ENCODE results near the gene HMGXB4.

HMGXB4 gene

DNA sequence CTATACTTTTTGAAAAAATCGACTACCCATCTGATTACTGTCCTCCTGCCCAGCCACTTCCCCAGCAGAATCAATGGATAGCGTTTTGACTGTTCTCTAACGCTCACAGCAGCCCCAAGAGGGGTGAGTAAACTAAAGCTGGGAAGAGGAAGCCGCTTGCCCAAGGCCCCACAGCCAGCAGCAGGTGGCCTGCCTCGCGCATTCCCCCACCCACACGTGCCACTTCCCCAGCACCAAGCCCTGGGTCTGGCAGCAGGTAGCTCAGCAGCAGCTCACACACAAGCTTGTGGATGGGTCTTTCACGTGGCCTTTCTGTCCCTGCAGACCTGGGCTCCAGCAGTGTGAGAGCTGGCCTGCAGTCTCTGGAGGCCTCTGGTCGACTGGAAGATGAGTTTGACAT lies 76.7 kb downstream of the HMGXB4 start:
- Histone ChIP-seq H3K9me3 (ENCODE audit: insufficient read depth, low read length) (no peaks in the 10 kb centered on the region), H4K20me1 (ENCODE audit: low read depth, low read length) (no peaks in the 10 kb centered on the region), H3K36me3 (ENCODE audit: low read length) (no peaks in the 10 kb centered on the region), H3K4me3 (ENCODE audit: insufficient read depth, low read length, poor library complexity, severe bottlenecking) (no peak overlapping the region), H3K9me2 (replicated peaks; ENCODE audit: insufficient read depth, low read length) (no peaks in the 10 kb centered on the region), H3K27ac (ENCODE audit: low read depth, low read length) (no peak overlapping the region), H3K79me2 (ENCODE audit: insufficient read depth, low read length) (no peaks in the 10 kb centered on the region), H3F3A (ENCODE audit: insufficient read depth) (no peaks in the 10 kb centered on the region), H2AFZ (ENCODE audit: low read depth, low read length, severe bottlenecking) (no peak overlapping the region), H3K9ac (ENCODE audit: low read length) (no peak overlapping the region), H3K4me2 (ENCODE audit: low read depth, low read length, poor library complexity, severe bottlenecking) (no peak overlapping the region), H3K27me3 (ENCODE audit: low read length) (no peaks in the 10 kb centered on the region)
- TF ChIP-seq, protein P1, sequence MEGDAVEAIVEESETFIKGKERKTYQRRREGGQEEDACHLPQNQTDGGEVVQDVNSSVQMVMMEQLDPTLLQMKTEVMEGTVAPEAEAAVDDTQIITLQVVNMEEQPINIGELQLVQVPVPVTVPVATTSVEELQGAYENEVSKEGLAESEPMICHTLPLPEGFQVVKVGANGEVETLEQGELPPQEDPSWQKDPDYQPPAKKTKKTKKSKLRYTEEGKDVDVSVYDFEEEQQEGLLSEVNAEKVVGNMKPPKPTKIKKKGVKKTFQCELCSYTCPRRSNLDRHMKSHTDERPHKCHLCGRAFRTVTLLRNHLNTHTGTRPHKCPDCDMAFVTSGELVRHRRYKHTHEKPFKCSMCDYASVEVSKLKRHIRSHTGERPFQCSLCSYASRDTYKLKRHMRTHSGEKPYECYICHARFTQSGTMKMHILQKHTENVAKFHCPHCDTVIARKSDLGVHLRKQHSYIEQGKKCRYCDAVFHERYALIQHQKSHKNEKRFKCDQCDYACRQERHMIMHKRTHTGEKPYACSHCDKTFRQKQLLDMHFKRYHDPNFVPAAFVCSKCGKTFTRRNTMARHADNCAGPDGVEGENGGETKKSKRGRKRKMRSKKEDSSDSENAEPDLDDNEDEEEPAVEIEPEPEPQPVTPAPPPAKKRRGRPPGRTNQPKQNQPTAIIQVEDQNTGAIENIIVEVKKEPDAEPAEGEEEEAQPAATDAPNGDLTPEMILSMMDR (IDR thresholded peaks at IDR 0.05; ENCODE audit: insufficient read depth, low read length, poor library complexity, severe bottlenecking): no peak
- TF ChIP-seq EZH2phosphoT487 (conservative IDR thresholded peaks at IDR 0.05; ENCODE audit: low read length): no peak

DNA sequence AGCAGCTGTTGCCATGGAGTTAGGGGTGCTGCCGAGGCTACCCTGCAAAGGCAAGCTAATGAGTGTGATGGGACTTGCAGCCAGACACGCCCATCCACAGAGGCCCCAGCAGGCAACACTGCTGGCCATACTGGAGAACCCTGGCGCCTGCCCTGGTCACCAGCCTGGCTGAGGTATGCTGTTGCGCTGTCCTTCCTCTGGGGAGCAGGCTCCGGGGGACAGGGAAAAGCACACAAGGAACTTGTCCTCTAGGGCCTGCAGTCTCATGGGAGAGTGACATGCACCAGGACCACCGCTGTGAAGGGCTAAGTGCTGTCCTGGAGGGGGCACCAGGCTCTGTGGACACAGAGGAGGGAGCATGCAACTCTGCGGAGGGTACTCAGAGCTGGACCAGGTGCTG lies 78.2 kb downstream of the HMGXB4 start:
- no peaks in the 10 kb centered on the region for H3K79me2 ChIP-seq (ENCODE audit: insufficient read depth, low read length)
- no peak overlapping the region for H3K9ac ChIP-seq (ENCODE audit: low read length)
- no peaks in the 10 kb centered on the region for H3K36me3 ChIP-seq (ENCODE audit: low read length)
- no peaks in the 10 kb centered on the region for H4K20me1 ChIP-seq (ENCODE audit: low read depth, low read length)
- TF ChIP-seq EZH2phosphoT487 (conservative IDR thresholded peaks at IDR 0.05; ENCODE audit: low read length): no peak
- TF ChIP-seq, protein P1 (IDR thresholded peaks at IDR 0.05; ENCODE audit: insufficient read depth, low read length, poor library complexity, severe bottlenecking): no peak
- H3K27ac ChIP-seq (ENCODE audit: low read depth, low read length): no peak overlapping the region
- no peaks in the 10 kb centered on the region for H3K9me2 ChIP-seq (replicated peaks; ENCODE audit: insufficient read depth, low read length)
- no peak overlapping the region for H3K4me2 ChIP-seq (ENCODE audit: low read depth, low read length, poor library complexity, severe bottlenecking)
- no peaks in the 10 kb centered on the region for H3K27me3 ChIP-seq (ENCODE audit: low read length)
- H3F3A ChIP-seq (ENCODE audit: insufficient read depth): no peaks in the 10 kb centered on the region
- no peak overlapping the region for H3K4me3 ChIP-seq (ENCODE audit: insufficient read depth, low read length, poor library complexity, severe bottlenecking)
- no peak overlapping the region for H2AFZ ChIP-seq (ENCODE audit: low read depth, low read length, severe bottlenecking)
- no peaks in the 10 kb centered on the region for H3K9me3 ChIP-seq (ENCODE audit: insufficient read depth, low read length)

DNA sequence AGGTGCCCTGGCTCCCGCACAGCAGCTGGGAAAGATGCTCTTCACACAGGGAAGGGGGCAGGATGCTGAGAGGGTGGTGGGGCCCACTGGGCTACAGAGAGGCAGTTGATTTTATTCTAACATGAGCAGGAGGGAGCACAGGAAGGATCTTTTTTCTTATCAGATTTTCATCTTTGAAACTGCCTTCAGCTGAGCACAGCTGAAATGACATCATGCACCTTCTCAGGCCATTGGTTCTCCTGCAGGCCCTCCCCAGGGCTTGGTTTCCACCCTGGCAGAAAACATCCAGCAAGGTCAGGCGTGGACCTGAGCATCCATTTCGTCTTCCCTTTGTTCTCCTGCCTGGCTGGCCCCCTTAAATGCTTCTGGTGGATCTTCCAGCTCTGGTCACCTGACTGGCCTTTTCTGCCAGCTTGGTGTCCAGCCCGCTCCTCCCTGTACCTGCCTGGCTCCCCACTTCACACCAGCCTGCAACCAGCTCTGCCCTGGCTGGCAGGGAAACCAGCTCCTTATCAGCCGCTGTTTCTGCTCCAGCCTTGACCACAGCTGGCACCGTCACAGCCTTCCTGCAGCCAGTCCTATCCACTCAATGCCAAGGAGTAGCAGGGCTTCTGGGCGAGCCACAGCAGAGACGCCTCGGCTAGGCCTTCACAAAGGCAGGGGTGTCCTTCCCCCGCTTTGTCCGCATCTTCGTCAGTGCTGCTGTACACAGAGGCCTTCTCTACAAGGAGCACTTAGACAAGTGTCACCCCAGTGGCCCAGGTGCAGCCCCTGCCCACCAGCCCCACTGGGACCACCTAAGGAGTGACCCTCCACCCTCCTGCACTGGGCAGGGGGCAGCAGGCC lies 78.9 kb downstream of the HMGXB4 start:
- Histone ChIP-seq H3K4me3 (ENCODE audit: insufficient read depth, low read length, poor library complexity, severe bottlenecking) (no peak overlapping the region), H3K27ac (ENCODE audit: low read depth, low read length) (no peak overlapping the region), H3F3A (ENCODE audit: insufficient read depth) (no peaks in the 10 kb centered on the region), H3K27me3 (ENCODE audit: low read length) (no peaks in the 10 kb centered on the region), H3K4me2 (ENCODE audit: low read depth, low read length, poor library complexity, severe bottlenecking) (no peak overlapping the region), H2AFZ (ENCODE audit: low read depth, low read length, severe bottlenecking) (no peak overlapping the region), H3K9me2 (replicated peaks; ENCODE audit: insufficient read depth, low read length) (no peaks in the 10 kb centered on the region), H3K9ac (ENCODE audit: low read length) (no peak overlapping the region), H3K36me3 (ENCODE audit: low read length) (no peaks in the 10 kb centered on the region), H3K79me2 (ENCODE audit: insufficient read depth, low read length) (no peaks in the 10 kb centered on the region), H4K20me1 (ENCODE audit: low read depth, low read length) (no peaks in the 10 kb centered on the region), H3K9me3 (ENCODE audit: insufficient read depth, low read length) (no peaks in the 10 kb centered on the region)
- TF ChIP-seq, protein P1 (IDR thresholded peaks at IDR 0.05; ENCODE audit: insufficient read depth, low read length, poor library complexity, severe bottlenecking): no peak
- TF ChIP-seq EZH2phosphoT487 (conservative IDR thresholded peaks at IDR 0.05; ENCODE audit: low read length): no peak
